ENCODE measurements around the gene FBXO24. TPM values are rescaled to one million over a fixed set of nuclear protein-coding genes. Genes with fewer than 3 reads are reported as not detected.
A peak's percentile ranks its signal among the peaks of the same experiment; 100 is the strongest.

Gene FBXO24
- total RNA-seq, 2 experiments from 2014 or later, result 0.37 to 0.45 TPM

DNA sequence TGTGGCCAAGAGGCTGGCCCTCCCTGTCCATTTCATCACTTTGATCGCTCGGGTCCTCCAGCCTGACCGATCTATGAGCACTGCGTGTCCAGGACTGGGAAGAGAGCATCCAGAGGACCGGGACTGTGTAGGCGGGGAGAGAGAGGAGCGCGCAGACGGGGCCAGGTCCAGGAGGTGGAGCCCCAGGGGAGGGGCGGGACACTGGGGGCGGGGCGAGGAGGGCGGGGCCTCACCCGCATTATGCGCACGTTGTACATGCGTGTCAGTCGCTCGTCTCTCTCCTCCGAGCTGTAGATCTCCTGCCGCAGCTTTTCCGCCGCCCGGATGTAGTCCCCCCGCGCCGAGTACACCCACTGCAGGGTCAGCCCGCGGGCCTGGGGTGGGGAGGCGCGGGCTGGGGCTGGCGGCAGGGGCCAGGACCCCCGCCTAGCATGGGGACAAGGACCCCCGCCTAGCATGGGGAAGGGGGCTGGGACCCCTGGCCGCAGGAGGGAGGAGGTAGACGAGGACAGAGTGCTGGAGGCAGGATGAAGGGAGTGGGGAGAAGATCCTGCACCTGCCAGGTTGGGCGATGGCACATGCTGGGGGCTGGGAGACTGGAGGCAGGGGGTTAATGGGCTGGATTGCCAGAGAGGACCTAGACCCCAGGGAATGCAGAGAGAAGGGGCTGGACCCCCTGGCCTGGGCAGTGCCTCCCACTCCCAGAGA, 40.6 kb downstream of the FBXO24 start:
- no peaks in the 10 kb centered on the region for H3K9me3 Mint-ChIP-seq (ENCODE audit: insufficient read depth)
- peak; percentile 95 for DNase-seq
- ChIA-PET POLR2A (interaction anchor here (0.6 to 2.0 kb wide), 10 partner anchors 10 to 240 kb away, joined by 3 to 9 read pairs (median 6); partner anchors contain the start of genes FBXO24, MOSPD3, POP7 and TRIP6), CTCF (interaction anchor here (1.4 to 2.0 kb wide), 5 partner anchors 10 to 79 kb away, joined by 3 to 12 read pairs (median 9); partner anchors contain the start of genes MOSPD3 and POP7)
- H3K4me1 Mint-ChIP-seq (ENCODE audit: low read depth), result peaks cover 68% of the 10 kb centered on the region
- ATAC-seq, result peak; percentile 96
- H3K4me3 Mint-ChIP-seq, result peak overlapping the region; percentile 79
- H3K27me3 Mint-ChIP-seq (ENCODE audit: low read depth), result no peaks in the 10 kb centered on the region
- peaks cover 23% of the 10 kb centered on the region for H3K36me3 Mint-ChIP-seq (ENCODE audit: low read depth)
- H3K27ac Mint-ChIP-seq, result peak overlapping the region; percentile 90

DNA sequence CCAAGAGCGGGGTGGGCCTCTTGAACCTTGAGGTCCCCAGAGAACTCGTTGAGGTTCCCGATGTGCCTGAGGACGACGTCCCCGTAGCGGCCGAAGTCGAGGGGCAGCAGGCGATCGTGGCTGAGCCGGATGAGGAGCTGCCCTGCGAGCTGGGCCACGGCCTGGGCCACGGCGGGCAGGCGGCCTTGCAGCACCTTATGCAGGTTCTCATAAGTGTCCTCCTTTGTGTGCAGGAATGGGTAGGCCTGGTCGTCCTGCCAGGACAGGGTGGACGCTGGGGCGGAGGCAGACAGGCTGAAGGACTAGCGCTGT, 41.1 kb downstream of the FBXO24 start:
- ChIA-PET CTCF (interaction anchor here (1.4 to 2.0 kb wide), 4 partner anchors 10 to 79 kb away, joined by 3 to 12 read pairs (median 10); partner anchors contain the start of genes MOSPD3 and POP7), POLR2A (interaction anchor here (1.1 to 2.0 kb wide), 2 partner anchors 13 to 15 kb away, joined by 5 to 8 read pairs; partner anchors contain the start of gene MOSPD3)
- no peak for DNase-seq
- Mint-ChIP-seq H3K4me3 (peak overlapping the region; percentile 79), H3K9me3 (ENCODE audit: insufficient read depth) (no peaks in the 10 kb centered on the region), H3K27ac (peak overlapping the region; percentile 90), H3K27me3 (ENCODE audit: low read depth) (no peaks in the 10 kb centered on the region), H3K4me1 (ENCODE audit: low read depth) (peaks cover 73% of the 10 kb centered on the region), H3K36me3 (ENCODE audit: low read depth) (peaks cover 22% of the 10 kb centered on the region)
- ATAC-seq, result no peak

DNA sequence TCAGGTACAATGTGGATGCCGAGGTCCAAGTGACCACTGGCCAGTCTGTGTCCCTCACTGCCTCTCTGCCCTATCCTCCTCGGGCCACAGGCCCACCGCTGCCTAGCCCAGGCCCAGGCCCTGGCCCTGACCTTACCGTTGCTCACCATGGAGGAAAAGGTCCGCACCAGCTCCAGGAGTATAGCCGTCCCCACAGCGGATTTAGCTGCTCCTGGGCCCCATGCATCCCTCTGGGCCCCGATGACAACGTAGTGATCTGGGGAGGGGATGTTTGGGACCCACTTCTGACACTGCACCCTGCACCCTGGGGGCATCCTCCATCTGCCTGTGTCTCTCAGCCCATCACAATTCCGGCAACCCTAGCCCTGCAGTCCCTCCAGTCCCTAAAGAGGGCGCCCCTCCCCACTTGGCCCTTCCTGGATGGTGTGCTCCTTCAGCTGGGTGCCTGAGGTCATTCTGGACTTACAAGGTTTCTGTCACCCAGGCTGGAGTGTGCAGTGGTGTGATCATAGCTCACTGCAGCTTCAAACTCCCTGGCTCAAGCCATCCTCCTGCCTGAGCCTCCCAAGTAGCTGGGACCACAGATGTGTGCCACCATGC, 43.1 kb downstream of the FBXO24 start:
- peaks cover 76% of the 10 kb centered on the region for H3K4me1 Mint-ChIP-seq (ENCODE audit: low read depth)
- peaks cover 5% of the 10 kb centered on the region for H3K27me3 Mint-ChIP-seq (ENCODE audit: low read depth)
- no peak overlapping the region for H3K27ac Mint-ChIP-seq
- no peak for ATAC-seq
- H3K9me3 Mint-ChIP-seq (ENCODE audit: insufficient read depth), result no peaks in the 10 kb centered on the region
- ChIA-PET CTCF (interaction anchor here (1.1 to 1.9 kb wide), 12 partner anchors 10 to 65 kb away, joined by 3 to 10 read pairs (median 4); partner anchors contain the start of genes FBXO24, GNB2 and LRCH4), POLR2A (interaction anchor here (0.6 to 1.2 kb wide), 2 partner anchors 19 to 20 kb away, joined by 3 read pairs; no protein-coding TSS in a partner anchor)
- no peak overlapping the region for H3K4me3 Mint-ChIP-seq
- peak; percentile 32 for DNase-seq
- peaks cover 16% of the 10 kb centered on the region for H3K36me3 Mint-ChIP-seq (ENCODE audit: low read depth)

DNA sequence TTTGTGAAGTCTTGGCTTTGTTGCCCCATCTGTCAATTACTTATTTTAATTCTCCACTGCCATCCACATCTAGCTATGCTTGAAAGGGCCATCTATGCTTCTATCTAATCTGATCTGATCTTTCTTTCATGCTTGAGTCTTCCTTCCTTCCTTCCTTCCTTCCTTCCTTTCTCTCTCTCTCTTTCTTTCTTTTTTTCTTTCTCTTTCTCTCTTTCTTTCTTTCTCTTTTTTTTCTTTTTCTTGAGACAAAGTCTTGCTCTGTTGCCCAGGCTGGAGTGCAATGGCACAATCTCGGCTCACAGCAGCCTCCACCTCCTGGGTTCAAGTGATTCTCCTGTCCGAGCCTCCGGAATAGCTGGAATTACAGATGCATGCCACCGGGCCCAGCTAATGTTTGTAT, 43.9 kb downstream of the FBXO24 start:
- Mint-ChIP-seq H3K36me3 (ENCODE audit: low read depth) (peaks cover 15% of the 10 kb centered on the region), H3K4me3 (no peak overlapping the region), H3K9me3 (ENCODE audit: insufficient read depth) (no peaks in the 10 kb centered on the region), H3K27me3 (ENCODE audit: low read depth) (peaks cover 5% of the 10 kb centered on the region), H3K4me1 (ENCODE audit: low read depth) (peaks cover 72% of the 10 kb centered on the region), H3K27ac (peak overlapping the region; percentile 31)
- no peak for DNase-seq
- POLR2A ChIA-PET, result interaction anchor here (0.6 to 1.2 kb wide), 3 partner anchors 18 to 19 kb away, joined by 3 to 5 read pairs (median 3); partner anchors contain the start of gene MOSPD3
- no peak for ATAC-seq
- CTCF ChIA-PET, result interaction anchor here (1.3 to 1.9 kb wide), 11 partner anchors 10 to 66 kb away, joined by 3 to 10 read pairs (median 4); partner anchors contain the start of genes FBXO24, GNB2 and LRCH4

DNA sequence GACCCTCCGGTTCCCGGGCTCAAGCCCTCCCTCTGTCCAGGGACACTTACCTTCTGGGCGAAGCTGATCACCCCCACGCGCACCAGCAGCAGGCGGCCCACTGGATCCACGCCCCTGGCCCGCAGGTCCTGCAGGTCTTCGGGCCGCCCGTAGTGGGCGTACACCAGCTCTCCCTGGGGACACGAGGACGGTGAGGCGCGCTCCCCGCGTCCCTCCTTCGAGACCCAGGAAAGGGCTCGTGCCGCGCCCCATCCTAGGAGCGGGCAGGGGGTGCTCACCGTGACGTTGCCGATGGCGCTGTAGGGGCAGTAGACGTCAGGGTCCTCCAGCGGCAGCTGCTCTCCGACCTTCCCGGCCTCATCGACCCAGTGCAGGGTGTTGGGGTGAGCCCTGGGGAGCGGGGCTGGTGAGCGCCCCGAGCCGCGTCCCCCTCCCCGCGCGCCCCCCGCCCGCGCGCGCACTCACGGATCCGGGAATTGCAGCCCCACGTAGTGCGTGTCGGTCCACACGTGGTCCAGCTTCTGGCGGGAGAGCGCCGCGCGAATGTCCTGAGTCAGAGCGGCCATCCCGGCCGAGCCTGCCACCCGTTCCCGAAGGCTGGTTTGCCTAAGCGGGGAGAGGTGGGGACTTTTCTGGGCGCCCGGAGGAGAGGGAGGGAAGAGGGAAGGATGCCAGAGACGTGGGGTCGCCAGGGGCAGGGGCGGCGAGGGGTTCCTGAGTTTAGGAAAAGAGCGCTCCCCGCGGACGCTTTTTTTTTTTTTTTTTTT, 47.0 kb downstream of the FBXO24 start:
- Mint-ChIP-seq H3K9me3 (ENCODE audit: insufficient read depth) (no peaks in the 10 kb centered on the region), H3K36me3 (ENCODE audit: low read depth) (peaks cover 7% of the 10 kb centered on the region), H3K27ac (peak overlapping the region; percentile 88), H3K4me1 (ENCODE audit: low read depth) (peaks cover 46% of the 10 kb centered on the region), H3K27me3 (ENCODE audit: low read depth) (peaks cover 5% of the 10 kb centered on the region), H3K4me3 (peak overlapping the region; percentile 83)
- ChIA-PET CTCF (interaction anchor here (0.8 to 2.8 kb wide), 24 partner anchors 9 to 219 kb away, joined by 3 to 28 read pairs (median 4); partner anchors contain the start of genes ACTL6B, FBXO24, GIGYF1 and GNB2), POLR2A (interaction anchor here (0.6 to 1.4 kb wide), 5 partner anchors 21 to 242 kb away, joined by 3 to 8 read pairs (median 3); partner anchors contain the start of genes FBXO24, MOSPD3 and SRRT)
- DNase-seq, result peak; percentile 68
- peak; percentile 69 for ATAC-seq

GRCh38 chr7:100639995-100640516, 53.9 kb downstream of the FBXO24 start:
- POLR2A ChIA-PET, result no interaction called here
- Mint-ChIP-seq H3K27me3 (ENCODE audit: low read depth) (peaks cover under 1% of the 10 kb centered on the region), H3K4me3 (no peak overlapping the region), H3K9me3 (ENCODE audit: insufficient read depth) (no peaks in the 10 kb centered on the region), H3K4me1 (ENCODE audit: low read depth) (peaks cover 2% of the 10 kb centered on the region), H3K27ac (no peak overlapping the region), H3K36me3 (ENCODE audit: low read depth) (no peaks in the 10 kb centered on the region)
- no peak for ATAC-seq
- DNase-seq, result no peak
- CTCF ChIA-PET, result interaction anchor here (1.3 to 1.8 kb wide), 2 partner anchors 10 to 65 kb away, joined by 6 to 9 read pairs; partner anchors contain the start of gene POP7

GRCh38 chr7:100640517-100641440, 54.7 kb downstream of the FBXO24 start:
- POLR2A ChIA-PET, result no interaction called here
- Mint-ChIP-seq H3K9me3 (ENCODE audit: insufficient read depth) (no peaks in the 10 kb centered on the region), H3K27ac (no peak overlapping the region), H3K27me3 (ENCODE audit: low read depth) (peaks cover 3% of the 10 kb centered on the region), H3K36me3 (ENCODE audit: low read depth) (no peaks in the 10 kb centered on the region), H3K4me1 (ENCODE audit: low read depth) (peaks cover 2% of the 10 kb centered on the region), H3K4me3 (no peak overlapping the region)
- no peak for ATAC-seq
- no peak for DNase-seq
- CTCF ChIA-PET, result no interaction called here

DNA sequence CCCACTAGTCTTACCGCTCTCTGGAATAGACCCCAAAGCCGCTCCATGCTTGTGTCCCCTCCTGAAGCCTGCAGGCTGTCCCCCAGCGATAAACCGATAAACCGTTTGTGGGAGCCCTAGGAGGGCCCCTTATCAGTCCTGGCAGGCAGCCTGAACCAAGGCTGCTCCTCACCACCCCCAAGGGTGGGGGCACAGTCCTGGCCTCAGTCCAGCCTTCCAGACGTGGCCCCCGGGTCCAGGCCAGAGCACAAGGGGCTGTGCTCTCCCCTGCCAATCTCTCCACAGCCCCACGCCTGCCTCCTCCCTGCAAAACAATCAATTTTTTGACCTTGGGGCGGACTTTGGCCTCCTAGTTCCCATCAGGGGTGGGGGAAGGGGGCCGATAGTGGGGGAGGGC, 55.3 kb downstream of the FBXO24 start, which contains the start of gene TFR2:
Gene TFR2, minus strand, starts transcription at position 90 of the 397 bp plus-strand sequence. Its CDS starts 43 bp downstream, at position 47.
- Mint-ChIP-seq H3K27ac (peak within 1 kb of the TSS; percentile 6), H3K36me3 (ENCODE audit: low read depth) (no peaks in the 10 kb centered on the region), H3K27me3 (ENCODE audit: low read depth) (peaks cover 3% of the 10 kb centered on the region), H3K4me1 (ENCODE audit: low read depth) (peaks cover 2% of the 10 kb centered on the region), H3K9me3 (ENCODE audit: insufficient read depth) (no peaks in the 10 kb centered on the region), H3K4me3 (no peak within 1 kb of the TSS)
- DNase-seq (no peak), ATAC-seq (no peak)
- ChIA-PET CTCF (no interaction called here), POLR2A (no interaction called here)

DNA sequence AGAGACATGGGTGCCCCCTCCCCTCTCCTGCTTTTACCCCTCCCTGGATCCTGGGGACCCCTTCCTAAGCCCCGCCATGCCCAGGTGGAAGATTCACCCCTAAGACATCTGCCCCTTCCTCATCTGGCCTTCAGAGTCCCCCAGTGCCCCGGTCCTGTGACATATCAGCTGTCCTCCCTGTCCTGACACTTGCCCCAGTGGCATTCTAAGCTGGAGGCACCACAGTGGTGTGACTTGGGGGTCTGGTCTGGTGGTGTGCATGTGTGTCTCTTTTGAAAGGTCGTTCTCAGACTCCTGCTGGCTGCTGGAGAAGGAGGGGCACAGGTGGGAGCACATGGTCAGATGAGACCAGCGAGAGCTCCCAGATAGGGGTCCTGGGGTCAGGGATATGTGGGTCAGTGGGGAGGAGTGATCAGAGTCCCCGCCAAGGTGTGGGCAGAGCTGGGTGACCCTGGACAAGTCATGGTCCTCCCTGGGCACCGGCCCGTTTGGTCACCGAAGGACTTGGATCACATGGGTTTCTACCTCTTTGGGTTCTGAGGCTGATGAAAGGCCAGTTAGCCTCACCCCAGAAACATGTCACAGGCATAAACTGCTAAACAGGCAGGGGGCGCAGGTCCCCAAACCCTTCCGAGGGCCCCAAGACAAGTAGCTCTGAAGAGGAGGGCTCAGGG, 55.9 kb downstream of the FBXO24 start:
- ATAC-seq, result no peak
- peaks cover 2% of the 10 kb centered on the region for H3K4me1 Mint-ChIP-seq (ENCODE audit: low read depth)
- H3K36me3 Mint-ChIP-seq (ENCODE audit: low read depth), result no peaks in the 10 kb centered on the region
- ChIA-PET POLR2A (no interaction called here), CTCF (no interaction called here)
- peaks cover 3% of the 10 kb centered on the region for H3K27me3 Mint-ChIP-seq (ENCODE audit: low read depth)
- H3K27ac Mint-ChIP-seq, result peak overlapping the region; percentile 6
- no peak for DNase-seq
- no peak overlapping the region for H3K4me3 Mint-ChIP-seq
- no peaks in the 10 kb centered on the region for H3K9me3 Mint-ChIP-seq (ENCODE audit: insufficient read depth)

DNA sequence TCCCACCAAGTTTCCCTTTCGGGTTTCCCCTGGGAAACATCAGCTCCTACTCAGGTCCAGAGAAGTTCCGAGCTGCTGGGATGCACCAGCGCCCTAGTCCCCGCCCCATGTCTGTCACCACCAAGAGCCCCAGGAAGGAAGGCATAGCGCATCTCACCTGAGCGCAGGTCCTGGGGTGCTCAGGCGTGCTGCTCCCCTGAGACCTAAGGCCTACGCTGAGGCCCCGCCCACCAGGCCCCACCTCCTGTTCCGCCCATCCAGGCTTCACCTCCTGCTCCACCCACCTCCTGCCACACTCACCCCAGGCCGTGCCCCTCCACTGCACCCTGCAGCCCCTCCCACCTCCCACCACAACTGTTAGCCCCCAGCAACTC, 56.4 kb downstream of the FBXO24 start:
- Mint-ChIP-seq H3K4me3 (no peak overlapping the region), H3K9me3 (ENCODE audit: insufficient read depth) (no peaks in the 10 kb centered on the region), H3K27ac (no peak overlapping the region), H3K27me3 (ENCODE audit: low read depth) (peaks cover 6% of the 10 kb centered on the region), H3K36me3 (ENCODE audit: low read depth) (no peaks in the 10 kb centered on the region), H3K4me1 (ENCODE audit: low read depth) (peaks cover 2% of the 10 kb centered on the region)
- ATAC-seq (peak; percentile 75), DNase-seq (peak; percentile 58)
- POLR2A ChIA-PET, result no interaction called here
- CTCF ChIA-PET, result no interaction called here

Data from activated CD8-positive, alpha-beta T cell treated with anti-CD3 and anti-CD28 coated beads, Interleukin-2, amount 10 ng/mL, durations not matched to agents 7 days and 5 days (primary cell).